Spinal cord (tissue), 10 donors: ENCODE measurements around the gene PDE11A. TPM values are rescaled to one million over a fixed set of nuclear protein-coding genes. Genes with fewer than 3 reads are reported as not detected.

Source experiments
- DNase-seq, 6 donors: peaks; one replicate each; pipeline versions ENCODE4 v3.0.0 to v3.0.0-alpha.2; 2013 to 2015; ENCODE audit warnings: low spot score in 6 of 6, low read depth in 4 of 6
- H3K27ac ChIP-seq: one replicate; pipeline ENCODE4 v1.5.1; 2013; ENCODE audit warnings: low read depth, low read length, control low read depth
- H3K27me3 ChIP-seq: one replicate; pipeline ENCODE4 v1.6.1; 2013; ENCODE audit warnings: low read length; ENCODE audit not compliant: control insufficient read depth, insufficient read depth
- H3K36me3 ChIP-seq: one replicate; pipeline ENCODE4 v1.6.1; 2013; ENCODE audit warnings: low read length; ENCODE audit not compliant: control insufficient read depth, insufficient read depth
- H3K4me1 ChIP-seq: one replicate; pipeline ENCODE4 v1.6.1; 2013; ENCODE audit warnings: low read length; ENCODE audit not compliant: control insufficient read depth, insufficient read depth
- H3K4me3 ChIP-seq: one replicate; pipeline ENCODE4 v1.5.1; 2013; ENCODE audit warnings: low read depth, low read length, control low read depth
- H3K9me3 ChIP-seq: one replicate; pipeline ENCODE4 v1.6.1; 2013; ENCODE audit warnings: low read length; ENCODE audit not compliant: control insufficient read depth, insufficient read depth
- WGBS: methylation state at CpG from one replicate; pipeline ENCODE4 v1.1.5; 2013; ENCODE audit warnings: missing lambda C conversion rate; ENCODE audit not compliant: insufficient coverage; 5-methylcytosine and 5-hydroxymethylcytosine counted together
- polyA plus RNA-seq, 2 donors: library from polyadenylated mRNA; unstranded; fragments of 120-200 nt; gene quantifications; one replicate each; pipeline ENCODE4 v1.2.1, GENCODE V29; 2013; ENCODE audit not compliant: insufficient read length in 2 of 2
- total RNA-seq, 2 donors: library from RNA; depleted of rRNA in 1 of 2; stranded (reverse); fragments of 120-200 nt in 1 of 2; fragments of >200 nt in 1 of 2; gene quantifications; one replicate each; pipeline versions ENCODE4 v1.2.3 to v1.2.4, GENCODE V29; 2013 to 2014
- donor health status: healthy.

Gene PDE11A
- total and polyA plus RNA-seq, 4 donors: 1.9 to 6.5 (median 2.1) TPM

GRCh38 chr2:177747384-177747783 lies 325.2 kb downstream of the PDE11A start:
- no peaks in the 10 kb centered on the region for H3K4me1 ChIP-seq
- no peaks in the 10 kb centered on the region for H3K9me3 ChIP-seq
- H3K36me3 ChIP-seq: no peaks in the 10 kb centered on the region
- no peaks in the 10 kb centered on the region for H3K27me3 ChIP-seq
- H3K4me3 ChIP-seq: no peak overlapping the region
- no peak for DNase-seq
- 100% methylated on average over 2 of the region's 4 CpGs for WGBS
- no peak overlapping the region for H3K27ac ChIP-seq

- WGBS: no CpG with 5 or more reads among the region's 2 CpGs
- H3K4me3 ChIP-seq: no peak overlapping the region
- no peaks in the 10 kb centered on the region for H3K4me1 ChIP-seq
- H3K27me3 ChIP-seq: no peaks in the 10 kb centered on the region
- H3K9me3 ChIP-seq: no peaks in the 10 kb centered on the region
- no peak overlapping the region for H3K27ac ChIP-seq
- no peak for DNase-seq
- H3K36me3 ChIP-seq: no peaks in the 10 kb centered on the region
Measured at GRCh38 chr2:177746358-177746757, 326.2 kb downstream of the PDE11A start.

GRCh38 chr2:177745531-177745930 lies 327.0 kb downstream of the PDE11A start:
- Histone ChIP-seq H3K27me3 (no peaks in the 10 kb centered on the region), H3K4me1 (no peaks in the 10 kb centered on the region), H3K36me3 (no peaks in the 10 kb centered on the region), H3K4me3 (no peak overlapping the region), H3K9me3 (no peaks in the 10 kb centered on the region), H3K27ac (no peak overlapping the region)
- DNase-seq: no peak
- no CpG with 5 or more reads among the region's 1 CpG for WGBS

GRCh38 chr2:177742851-177743250 lies 329.7 kb downstream of the PDE11A start:
- no peaks in the 10 kb centered on the region for H3K9me3 ChIP-seq
- no peaks in the 10 kb centered on the region for H3K36me3 ChIP-seq
- DNase-seq: no peak
- no CpG with 5 or more reads among the region's 3 CpGs for WGBS
- no peak overlapping the region for H3K4me3 ChIP-seq
- no peaks in the 10 kb centered on the region for H3K27me3 ChIP-seq
- H3K4me1 ChIP-seq: no peaks in the 10 kb centered on the region
- no peak overlapping the region for H3K27ac ChIP-seq

GRCh38 chr2:177741866-177742265 lies 330.7 kb downstream of the PDE11A start:
- H3K27ac ChIP-seq: no peak overlapping the region

GRCh38 chr2:177740700-177741099 lies 331.9 kb downstream of the PDE11A start:
- Histone ChIP-seq H3K9me3 (no peaks in the 10 kb centered on the region), H3K4me1 (no peaks in the 10 kb centered on the region), H3K4me3 (no peak overlapping the region), H3K27ac (no peak overlapping the region), H3K27me3 (no peaks in the 10 kb centered on the region), H3K36me3 (no peaks in the 10 kb centered on the region)
- no CpG with 5 or more reads among the region's 1 CpG for WGBS
- peak in 1 of 6 donors; percentile 41 for DNase-seq

More at GRCh38 chr2:177741866-177742265, 330.7 kb downstream of the PDE11A start:
- Histone ChIP-seq H3K27me3 (no peaks in the 10 kb centered on the region), H3K36me3 (no peaks in the 10 kb centered on the region), H3K4me3 (no peak overlapping the region), H3K4me1 (no peaks in the 10 kb centered on the region), H3K9me3 (no peaks in the 10 kb centered on the region)
- DNase-seq: no peak
- WGBS: 95% methylated on average over 2 of the region's 2 CpGs

GRCh38 chr2:177738461-177739235 lies 333.9 kb downstream of the PDE11A start:
- no peaks in the 10 kb centered on the region for H3K9me3 ChIP-seq
- no peaks in the 10 kb centered on the region for H3K27me3 ChIP-seq
- no peak overlapping the region for H3K4me3 ChIP-seq
- WGBS: 83% methylated on average over 4 of the region's 7 CpGs
- H3K36me3 ChIP-seq: no peaks in the 10 kb centered on the region
- no peaks in the 10 kb centered on the region for H3K4me1 ChIP-seq
- peak in 1 of 6 donors; percentile 53 for DNase-seq
- H3K27ac ChIP-seq: no peak overlapping the region

GRCh38 chr2:177735318-177735803 lies 337.2 kb downstream of the PDE11A start:
- H3K4me3 ChIP-seq: no peak overlapping the region
- no peaks in the 10 kb centered on the region for H3K27me3 ChIP-seq
- 96% methylated on average over 4 of the region's 6 CpGs for WGBS
- H3K4me1 ChIP-seq: no peaks in the 10 kb centered on the region
- DNase-seq: no peak
- H3K27ac ChIP-seq: no peak overlapping the region
- no peaks in the 10 kb centered on the region for H3K36me3 ChIP-seq
- no peaks in the 10 kb centered on the region for H3K9me3 ChIP-seq

- no peaks in the 10 kb centered on the region for H3K27me3 ChIP-seq
- H3K4me3 ChIP-seq: no peak overlapping the region
- no peak overlapping the region for H3K27ac ChIP-seq
- no CpG with 5 or more reads among the region's 2 CpGs for WGBS
- no peaks in the 10 kb centered on the region for H3K4me1 ChIP-seq
- DNase-seq: no peak
- no peaks in the 10 kb centered on the region for H3K36me3 ChIP-seq
- H3K9me3 ChIP-seq: no peaks in the 10 kb centered on the region
Measured at GRCh38 chr2:177733322-177733855, 339.2 kb downstream of the PDE11A start.

GRCh38 chr2:177731384-177731783 lies 341.2 kb downstream of the PDE11A start:
- Histone ChIP-seq H3K27ac (no peak overlapping the region), H3K4me1 (no peaks in the 10 kb centered on the region), H3K27me3 (no peaks in the 10 kb centered on the region), H3K9me3 (no peaks in the 10 kb centered on the region), H3K4me3 (no peak overlapping the region), H3K36me3 (no peaks in the 10 kb centered on the region)
- DNase-seq: no peak
- 83% methylated on average over 1 of the region's 3 CpGs for WGBS
